SK-N-MC (cell line): ENCODE results near the gene CASZ1.

Experiments used
- DNase-seq: peaks from one replicate; pipeline ENCODE4 v3.0.0-alpha.2; 2011; ENCODE audit warnings: low read depth, low spot score
- H3K27ac ChIP-seq: fragments of 200-600 bp; sonication (generic); 2 replicates; pipeline ENCODE4 v1.5.1; 2016; ENCODE audit warnings: mixed run types
- H3K36me3 ChIP-seq: fragments of 200-600 bp; sonication (generic); 2 replicates; pipeline ENCODE4 v1.6.1; 2017; ENCODE audit warnings: antibody characterized with exemption, low read length, mixed read lengths; ENCODE audit not compliant: insufficient read depth
- H3K4me3 ChIP-seq: fragments of 200-600 bp; sonication (generic); 2 replicates; pipeline ENCODE4 v1.5.1; 2016
- H3K9ac ChIP-seq: fragments of 200-600 bp; sonication (generic); 2 replicates; pipeline ENCODE4 v1.8.0; 2017; ENCODE audit warnings: mixed run types, mixed read lengths; ENCODE audit not compliant: insufficient read length
- H3K9me3 ChIP-seq: fragments of 200-600 bp; sonication (generic); 2 replicates; pipeline ENCODE4 v1.6.1; 2017; ENCODE audit warnings: low read depth, mild to moderate bottlenecking, antibody characterized with exemption, low read length, moderate library complexity, mixed read lengths
- EZH2 ChIP-seq: fragments of 200-600 bp; sonication (generic); IDR thresholded peaks from one replicate; pipeline ENCODE4 v1.6.1; 2017; ENCODE audit warnings: antibody characterized with exemption
- FOXP2 ChIP-seq: optimal IDR thresholded peaks from 2 replicates; pipeline ENCODE3; 2011; ENCODE audit warnings: mild to moderate bottlenecking, moderate library complexity; ENCODE audit not compliant: insufficient read depth; ENCODE audit errors: extremely low read length, control extremely low read depth
- POLR2AphosphoS5 ChIP-seq: IDR thresholded peaks from 2 replicates; pipeline ENCODE4 v1.6.1; 2012; ENCODE audit warnings: mild to moderate bottlenecking, low read depth, low read length, borderline replicate concordance

The CASZ1 gene

DNA sequence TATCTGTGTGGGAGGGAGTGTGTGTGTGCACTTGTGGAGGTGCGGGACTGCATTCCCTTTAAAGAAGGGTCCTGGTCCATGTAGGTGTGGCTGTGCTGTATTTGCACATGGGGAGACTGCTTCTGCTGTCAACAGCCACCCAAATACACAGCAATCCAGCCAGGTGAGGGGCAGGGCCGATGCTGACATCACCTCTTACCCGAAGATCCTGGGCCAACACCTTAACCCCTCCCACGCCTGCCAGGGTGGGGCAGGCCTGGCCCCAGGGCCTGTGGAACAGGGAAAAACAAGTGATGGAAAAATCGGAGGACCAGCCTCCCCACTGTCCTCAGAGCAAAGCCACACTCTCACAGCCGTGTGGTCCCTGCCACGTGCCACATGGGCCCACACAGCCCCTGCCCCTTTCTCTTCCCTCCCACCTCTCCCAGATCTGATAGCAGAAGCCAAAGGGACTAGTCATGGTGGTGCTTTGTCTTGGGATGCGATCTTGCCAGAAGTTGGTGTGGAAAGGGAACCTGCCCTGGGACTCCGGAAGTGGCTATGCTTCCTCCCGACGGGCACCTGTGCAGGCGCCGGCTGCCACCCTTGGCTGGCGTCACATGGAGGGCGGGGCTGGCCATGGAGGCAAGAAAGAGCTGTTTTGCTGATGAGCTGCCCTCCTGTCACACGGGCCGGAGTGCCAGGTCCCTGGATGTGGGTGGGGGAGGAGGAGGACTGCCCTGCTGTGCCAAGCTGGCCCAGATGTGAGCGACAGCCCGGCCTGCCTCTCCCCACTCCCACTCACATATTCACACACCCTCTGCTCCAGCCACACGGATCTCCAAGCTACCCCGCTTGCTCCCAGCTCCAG is 7.8 kb upstream of the CASZ1 start:
- Histone ChIP-seq H3K9ac (no peak overlapping the region), H3K4me3 (no peak overlapping the region), H3K9me3 (no peaks in the 10 kb centered on the region), H3K27ac (no peak overlapping the region), H3K36me3 (no peaks in the 10 kb centered on the region)
- no peak for DNase-seq
- TF ChIP-seq POLR2AphosphoS5, result no peak
- TF ChIP-seq FOXP2, result no peak
- no peak for TF ChIP-seq EZH2

- Histone ChIP-seq H3K27ac (no peak overlapping the region), H3K4me3 (no peak overlapping the region), H3K9ac (peak overlapping the region; percentile 5), H3K36me3 (no peaks in the 10 kb centered on the region), H3K9me3 (no peaks in the 10 kb centered on the region)
- no peak for TF ChIP-seq POLR2AphosphoS5
- TF ChIP-seq EZH2, result no peak
- no peak for TF ChIP-seq FOXP2
- no peak for DNase-seq
Observed at GRCh38 chr1:10802944-10803715, 6.7 kb upstream of the CASZ1 start.

GRCh38 chr1:10800778-10801177 is 4.3 kb upstream of the CASZ1 start:
- no peak overlapping the region for H3K9ac ChIP-seq
- no peaks in the 10 kb centered on the region for H3K9me3 ChIP-seq
- H3K36me3 ChIP-seq, result no peaks in the 10 kb centered on the region
- no peak for DNase-seq
- TF ChIP-seq FOXP2 (no peak), EZH2 (no peak), POLR2AphosphoS5 (no peak)
- no peak overlapping the region for H3K4me3 ChIP-seq
- H3K27ac ChIP-seq, result no peak overlapping the region

DNA sequence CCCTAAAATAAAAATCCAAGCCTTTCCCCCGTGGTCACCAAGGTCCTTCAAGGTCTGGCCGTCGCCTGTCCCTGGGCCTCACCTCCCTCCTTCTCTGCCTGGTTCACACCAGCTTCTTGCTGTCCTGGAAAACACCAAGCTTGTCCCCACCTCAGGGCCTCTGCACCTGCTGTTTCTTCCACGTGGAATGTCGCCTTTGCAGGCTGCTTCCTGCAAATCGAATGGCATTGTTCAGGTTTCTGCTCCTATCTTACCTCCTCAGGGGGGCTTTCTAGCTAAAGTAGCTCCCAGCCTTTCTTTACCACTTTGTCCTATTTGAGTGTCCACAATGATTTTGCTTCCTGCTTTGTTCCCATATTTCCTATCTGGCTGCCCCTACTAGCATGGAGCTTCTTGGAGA is 3.3 kb upstream of the CASZ1 start:
- no peak overlapping the region for H3K27ac ChIP-seq
- H3K9ac ChIP-seq, result no peak overlapping the region
- no peaks in the 10 kb centered on the region for H3K9me3 ChIP-seq
- DNase-seq, result no peak
- TF ChIP-seq POLR2AphosphoS5, result no peak
- TF ChIP-seq EZH2, result no peak
- no peak for TF ChIP-seq FOXP2
- no peaks in the 10 kb centered on the region for H3K36me3 ChIP-seq
- no peak overlapping the region for H3K4me3 ChIP-seq

DNA sequence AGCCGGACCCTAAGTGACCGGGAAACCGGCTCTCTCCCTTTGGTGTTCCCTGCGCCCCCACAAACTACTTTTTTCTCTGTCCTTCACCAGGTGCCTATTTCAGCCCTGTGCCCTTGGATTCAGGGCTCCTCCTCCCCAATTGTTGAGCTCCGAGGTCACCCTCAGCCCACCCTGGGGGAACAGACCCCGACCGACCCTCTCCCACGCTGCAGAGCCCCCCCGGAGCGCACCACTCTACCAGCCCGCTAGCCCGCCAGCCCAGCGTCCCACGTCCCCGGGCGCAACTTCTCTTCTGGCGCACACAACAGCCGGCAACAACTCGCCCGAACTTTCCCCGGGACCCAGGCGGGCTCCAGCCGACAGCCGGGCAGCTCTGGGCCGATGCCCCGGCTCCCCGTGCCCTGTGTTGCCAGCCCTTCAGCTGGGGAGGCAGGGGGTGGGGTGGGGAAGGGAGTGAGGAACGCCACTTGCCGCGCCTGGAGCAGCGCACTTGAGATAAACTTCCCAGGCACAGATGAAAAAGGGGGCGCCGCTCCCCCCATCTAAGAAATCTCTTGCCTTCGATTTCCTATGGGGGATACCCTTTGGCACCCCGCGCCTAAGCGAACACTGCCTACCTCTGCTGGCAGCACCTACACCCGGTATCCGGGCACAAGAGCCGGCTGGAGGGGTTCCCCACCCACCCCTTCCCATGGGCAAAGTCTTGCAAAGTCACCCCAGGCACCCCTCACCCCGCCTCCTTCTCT is 997 bp downstream of the CASZ1 start:
- H3K9ac ChIP-seq, result no peak overlapping the region
- peak overlapping the region; percentile 93 for H3K4me3 ChIP-seq

DNA sequence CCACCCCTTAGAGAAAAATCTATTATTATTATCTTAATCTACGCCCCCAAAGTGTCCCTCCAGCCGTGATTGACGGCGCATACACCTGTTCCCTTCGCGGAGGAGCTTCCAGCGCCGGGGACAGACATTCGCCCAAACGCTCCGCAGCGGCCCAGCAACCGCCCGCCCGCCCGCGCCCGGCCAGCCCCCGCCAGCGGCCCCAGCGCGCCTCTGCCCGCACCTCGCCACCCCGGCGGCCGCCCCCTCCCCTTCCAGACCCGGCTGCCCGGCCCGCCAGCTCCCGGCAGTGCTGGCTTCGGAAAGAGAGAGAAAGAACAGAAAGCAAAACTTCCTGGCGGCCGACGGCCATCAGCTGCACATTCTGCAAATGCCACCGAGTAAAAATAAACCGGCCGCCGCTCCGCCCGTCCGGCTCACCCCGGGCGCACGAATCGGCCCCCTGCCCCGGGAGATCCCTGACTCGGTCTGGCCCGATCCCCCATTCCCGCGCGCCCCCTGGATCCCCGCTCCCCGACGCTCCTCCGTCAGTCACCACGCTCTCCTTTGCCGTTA is 1.6 kb downstream of the CASZ1 start:
- Histone ChIP-seq H3K9ac (no peak overlapping the region), H3K27ac (no peak overlapping the region), H3K36me3 (no peaks in the 10 kb centered on the region), H3K9me3 (no peaks in the 10 kb centered on the region), H3K4me3 (peak overlapping the region; percentile 93)
- DNase-seq, result no peak
- no peak for TF ChIP-seq FOXP2
- no peak for TF ChIP-seq EZH2
- TF ChIP-seq POLR2AphosphoS5, result no peak

More for the DNA sequence above, 997 bp downstream of the CASZ1 start:
- Histone ChIP-seq H3K9me3 (no peaks in the 10 kb centered on the region), H3K36me3 (no peaks in the 10 kb centered on the region), H3K27ac (no peak overlapping the region)
- no peak for DNase-seq
- no peak for TF ChIP-seq FOXP2
- TF ChIP-seq EZH2, result no peak
- TF ChIP-seq POLR2AphosphoS5, result no peak

- Histone ChIP-seq H3K9me3 (no peaks in the 10 kb centered on the region), H3K27ac (no peak overlapping the region), H3K9ac (no peak overlapping the region), H3K36me3 (no peaks in the 10 kb centered on the region), H3K4me3 (peak overlapping the region; percentile 93)
- TF ChIP-seq POLR2AphosphoS5, result no peak
- no peak for TF ChIP-seq FOXP2
- no peak for TF ChIP-seq EZH2
- peak; percentile 56 for DNase-seq
Observed at GRCh38 chr1:10793129-10793651, 3.3 kb downstream of the CASZ1 start.
